Globus pallidus (tissue), 1 donor: ENCODE results near the gene CANT1.

Experiments
- DNase-seq: peaks from one replicate; pipeline ENCODE4 v3.0.0-alpha.2; 2015; ENCODE audit warnings: low spot score

The CANT1 gene

GRCh38 chr17:79008666-79009387 is 737 bp downstream of the CANT1 start:
- no peak for DNase-seq

GRCh38 chr17:79007504-79008381 is 1.8 kb downstream of the CANT1 start:
- no peak for DNase-seq

- DNase-seq, result no peak
These were observed 2.6 kb downstream of the CANT1 start for GRCh38 chr17:79006794-79007503.

- no peak for DNase-seq
These were observed 3.5 kb downstream of the CANT1 start for GRCh38 chr17:79006046-79006445.

GRCh38 chr17:79005063-79005861 is 4.3 kb downstream of the CANT1 start:
- DNase-seq, result no peak

GRCh38 chr17:79003661-79004411 is 5.7 kb downstream of the CANT1 start:
- no peak for DNase-seq

- DNase-seq, result no peak
These were observed 6.6 kb downstream of the CANT1 start for GRCh38 chr17:79002796-79003593.

GRCh38 chr17:79002291-79002690 is 7.3 kb downstream of the CANT1 start:
- DNase-seq, result no peak

- DNase-seq, result no peak
These were observed 8.2 kb downstream of the CANT1 start for GRCh38 chr17:79001190-79002020.

GRCh38 chr17:79000396-79001189 is 9.0 kb downstream of the CANT1 start:
- no peak for DNase-seq

- no peak for DNase-seq
These were observed 9.6 kb downstream of the CANT1 start for GRCh38 chr17:78999947-79000395.

- DNase-seq, result no peak
These were observed 10.4 kb downstream of the CANT1 start for GRCh38 chr17:78999056-78999768.

GRCh38 chr17:78998311-78999055 is 11.1 kb downstream of the CANT1 start:
- no peak for DNase-seq

GRCh38 chr17:78997881-78998280 is 11.7 kb downstream of the CANT1 start:
- DNase-seq, result no peak

GRCh38 chr17:78997231-78997741 is 12.3 kb downstream of the CANT1 start:
- DNase-seq, result no peak

- no peak for DNase-seq
These were observed 12.8 kb downstream of the CANT1 start for GRCh38 chr17:78996781-78997201.
